Sigmoid colon (tissue), 4 donors: ENCODE measurements around the gene ATRNL1.

Experiments used
- EP300 ChIP-seq, 4 donors: sonication (generic); formaldehyde crosslinking; IDR thresholded peaks; one replicate each; pipeline ENCODE4 v1.6.1; 2017; ENCODE audit warnings: antibody characterized with exemption in 4 of 4
- POLR2A ChIP-seq, 2 donors: fragments of 450-650 bp; IDR thresholded peaks; one replicate each; pipeline ENCODE4 v1.6.1; 2016; ENCODE audit warnings: antibody characterized with exemption in 2 of 2, mild to moderate bottlenecking in 2 of 2, moderate library complexity in 2 of 2
- POLR2AphosphoS5 ChIP-seq, 4 donors: sonication (generic); formaldehyde crosslinking; IDR thresholded peaks; one replicate each; pipeline ENCODE4 v1.6.1; 2017; ENCODE audit warnings: antibody characterized with exemption in 4 of 4
- TF ChIP-seq, protein P1 (sequence below), 4 experiments: fragments of 450-650 bp in 3 of 4; fragments of 200-600 bp in 1 of 4; IDR thresholded peaks; one replicate each; pipeline ENCODE4 v1.5.1; 2016 to 2019; ENCODE audit warnings: antibody characterized with exemption in 4 of 4, mild to moderate bottlenecking in 3 of 4, moderate library complexity in 2 of 4

DNA sequence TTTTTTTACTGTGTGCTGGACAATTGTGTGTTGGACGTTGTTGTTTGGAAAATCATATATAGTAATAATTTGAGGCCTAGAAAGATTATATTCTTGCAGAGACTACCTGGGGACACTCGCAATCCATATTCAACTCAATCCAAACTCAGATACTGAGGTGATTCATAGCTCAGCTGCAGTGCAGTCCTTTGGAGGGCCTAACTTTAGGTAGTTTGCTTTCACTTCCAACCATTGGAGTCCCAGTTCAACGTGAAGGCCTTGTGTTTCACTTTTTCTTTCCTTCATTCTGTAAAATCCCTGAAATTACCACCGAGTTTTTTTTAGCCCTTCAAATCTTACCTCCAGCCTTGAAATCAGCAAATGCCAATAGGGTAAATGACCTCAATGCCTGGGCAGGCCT lies 32.3 kb downstream of the ATRNL1 start:
- TF ChIP-seq, protein P1, sequence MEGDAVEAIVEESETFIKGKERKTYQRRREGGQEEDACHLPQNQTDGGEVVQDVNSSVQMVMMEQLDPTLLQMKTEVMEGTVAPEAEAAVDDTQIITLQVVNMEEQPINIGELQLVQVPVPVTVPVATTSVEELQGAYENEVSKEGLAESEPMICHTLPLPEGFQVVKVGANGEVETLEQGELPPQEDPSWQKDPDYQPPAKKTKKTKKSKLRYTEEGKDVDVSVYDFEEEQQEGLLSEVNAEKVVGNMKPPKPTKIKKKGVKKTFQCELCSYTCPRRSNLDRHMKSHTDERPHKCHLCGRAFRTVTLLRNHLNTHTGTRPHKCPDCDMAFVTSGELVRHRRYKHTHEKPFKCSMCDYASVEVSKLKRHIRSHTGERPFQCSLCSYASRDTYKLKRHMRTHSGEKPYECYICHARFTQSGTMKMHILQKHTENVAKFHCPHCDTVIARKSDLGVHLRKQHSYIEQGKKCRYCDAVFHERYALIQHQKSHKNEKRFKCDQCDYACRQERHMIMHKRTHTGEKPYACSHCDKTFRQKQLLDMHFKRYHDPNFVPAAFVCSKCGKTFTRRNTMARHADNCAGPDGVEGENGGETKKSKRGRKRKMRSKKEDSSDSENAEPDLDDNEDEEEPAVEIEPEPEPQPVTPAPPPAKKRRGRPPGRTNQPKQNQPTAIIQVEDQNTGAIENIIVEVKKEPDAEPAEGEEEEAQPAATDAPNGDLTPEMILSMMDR (IDR thresholded peaks at IDR 0.05) = no peak
- TF ChIP-seq POLR2A (IDR thresholded peaks at IDR 0.05) = no peak
- TF ChIP-seq EP300 (IDR thresholded peaks at IDR 0.05) = no peak
- no peak for TF ChIP-seq POLR2AphosphoS5 (IDR thresholded peaks at IDR 0.05)
